IPS-NIHi7 (cell line): ENCODE measurements around the gene ITGB1BP1.

Experiments
- DNase-seq: peaks from one replicate; pipeline ENCODE4 v3.0.0; 2012; ENCODE audit warnings: mixed read lengths; ENCODE audit errors: extremely low spot score

Gene ITGB1BP1

DNA sequence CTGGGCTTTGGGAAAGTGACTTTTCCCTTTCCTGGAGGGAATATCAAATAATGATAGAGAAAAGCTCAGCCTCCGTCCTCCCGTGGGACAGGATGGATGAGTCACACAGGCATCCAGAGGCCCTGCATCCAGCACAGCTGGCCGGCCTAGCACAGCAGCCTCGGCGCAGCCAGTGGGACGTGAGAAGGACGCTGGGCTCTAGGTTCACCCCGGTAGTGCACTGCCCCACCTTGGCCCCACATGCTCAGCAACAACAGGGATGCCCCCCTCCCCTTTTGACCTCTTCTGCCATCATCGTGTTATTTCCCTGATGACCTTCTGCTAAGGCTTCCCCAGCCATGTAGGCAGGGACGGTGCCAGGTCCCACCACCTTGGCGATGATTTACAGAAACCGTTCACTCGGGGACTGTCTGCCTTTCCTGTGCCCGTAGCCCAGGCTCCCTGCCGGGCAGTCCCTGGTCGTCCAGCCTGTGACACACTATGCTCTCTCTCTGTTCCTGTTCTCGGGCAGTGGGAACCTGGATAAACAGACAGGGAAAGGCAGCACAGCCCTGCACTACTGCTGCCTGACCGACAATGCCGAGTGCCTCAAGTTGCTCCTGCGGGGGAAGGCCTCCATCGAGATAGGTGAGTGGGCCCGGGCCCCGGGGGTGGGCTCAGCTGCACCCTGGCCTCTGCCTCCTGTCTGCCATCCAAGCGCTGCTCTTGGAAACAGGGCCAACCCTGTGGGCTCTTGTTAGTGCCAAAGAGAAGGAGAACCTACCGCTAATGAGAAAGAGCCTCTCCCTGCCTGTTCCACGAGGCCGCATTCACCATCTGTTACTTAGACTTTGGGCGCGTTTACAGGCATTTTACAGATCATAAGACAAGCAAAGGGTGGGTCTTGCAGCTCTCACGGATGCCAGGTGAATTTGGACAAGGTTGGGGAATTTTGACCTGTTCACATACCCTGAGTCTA, 44.6 kb downstream of the ITGB1BP1 start:
- DNase-seq: peak; percentile 49

DNA sequence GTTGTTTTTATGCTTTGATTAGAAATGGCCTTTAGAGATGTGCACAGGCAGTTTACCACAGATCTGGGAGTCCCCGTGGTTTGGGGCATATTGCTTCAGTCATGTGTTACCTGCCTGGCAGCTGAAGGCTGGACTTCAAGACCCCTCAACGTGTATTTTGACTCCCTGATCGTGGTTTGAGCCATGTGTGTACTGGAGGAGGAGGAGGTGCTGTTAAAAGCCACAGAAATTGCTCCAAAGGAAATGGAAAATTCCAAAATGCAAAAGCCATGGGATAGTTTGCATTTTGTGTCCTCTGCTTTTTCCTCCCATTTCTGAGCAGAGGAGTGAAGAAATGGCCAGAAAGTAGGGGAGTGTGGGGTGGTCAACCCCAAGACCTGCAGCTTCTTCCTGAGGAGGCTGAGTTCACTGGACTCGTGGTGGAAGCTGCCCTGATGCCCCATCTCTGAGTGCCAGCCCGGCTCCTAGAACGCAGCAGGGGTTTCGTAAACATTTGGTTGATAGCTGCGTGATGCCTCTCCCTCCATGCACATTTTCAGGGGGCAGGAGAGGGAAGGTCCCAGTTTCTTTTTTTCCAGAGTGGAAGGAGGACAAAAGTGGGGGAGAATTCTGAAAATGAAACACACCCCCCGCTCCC, 45.7 kb downstream of the ITGB1BP1 start:
- no peak for DNase-seq

DNA sequence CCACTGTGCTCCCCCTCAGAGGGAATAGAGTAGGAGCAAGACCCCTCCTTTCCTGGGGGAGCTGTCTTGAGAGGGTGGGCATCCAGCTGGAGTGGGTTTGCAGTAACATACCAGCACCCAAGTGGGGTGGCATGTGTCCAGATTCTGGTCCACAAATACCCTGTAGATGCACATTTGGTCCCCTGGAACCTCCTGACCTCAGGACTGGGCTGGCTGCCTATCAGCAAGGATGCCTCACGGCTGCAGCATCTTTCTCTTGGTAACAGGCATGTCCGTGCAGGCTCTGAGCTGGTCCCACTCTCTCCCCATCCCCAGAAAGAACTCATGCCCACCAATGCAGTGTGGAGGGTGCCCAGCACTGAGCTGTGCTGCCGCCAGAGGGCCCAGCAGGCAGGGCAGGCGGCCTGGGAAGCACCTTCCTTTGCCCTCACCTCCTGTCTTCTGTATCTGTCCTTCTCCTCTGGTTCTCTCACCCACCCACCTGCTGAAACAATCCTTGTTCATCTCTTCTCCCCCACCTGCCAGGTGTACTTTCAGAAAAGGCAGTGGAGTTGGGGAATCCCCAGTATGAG, 47.4 kb downstream of the ITGB1BP1 start:
- DNase-seq: no peak

DNA sequence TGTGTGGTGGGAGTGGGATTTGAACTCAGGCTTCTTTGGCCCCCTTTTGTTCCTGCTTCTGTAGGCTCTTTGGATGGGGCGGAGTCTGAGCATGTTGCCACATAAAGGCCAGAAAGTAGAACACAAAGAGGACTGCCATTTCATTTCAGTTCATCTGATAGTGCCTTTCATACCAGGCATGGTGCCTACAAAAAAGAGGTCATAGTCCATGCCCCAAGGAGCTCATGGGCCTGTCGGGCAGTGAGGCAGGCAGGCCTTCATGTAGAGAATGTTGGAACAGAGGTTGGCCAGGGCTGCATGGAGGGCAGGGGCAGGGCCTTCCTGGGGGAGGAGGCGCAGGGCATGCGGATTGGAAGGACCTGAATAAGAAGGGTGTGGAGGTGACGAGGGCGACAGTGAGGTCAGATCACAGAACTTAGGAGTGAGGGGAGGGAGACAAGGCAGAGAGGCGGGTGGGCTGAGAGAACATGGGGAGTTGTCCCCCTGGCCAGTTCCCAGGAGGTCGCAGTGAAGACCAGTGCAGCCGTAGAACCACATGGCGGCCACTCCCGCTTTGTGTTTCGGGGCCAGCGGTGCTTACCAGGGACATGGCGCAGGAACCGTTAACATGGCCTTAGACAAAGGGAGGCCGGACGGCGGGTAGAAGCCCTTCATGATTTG, 49.1 kb downstream of the ITGB1BP1 start:
- DNase-seq: no peak

DNA sequence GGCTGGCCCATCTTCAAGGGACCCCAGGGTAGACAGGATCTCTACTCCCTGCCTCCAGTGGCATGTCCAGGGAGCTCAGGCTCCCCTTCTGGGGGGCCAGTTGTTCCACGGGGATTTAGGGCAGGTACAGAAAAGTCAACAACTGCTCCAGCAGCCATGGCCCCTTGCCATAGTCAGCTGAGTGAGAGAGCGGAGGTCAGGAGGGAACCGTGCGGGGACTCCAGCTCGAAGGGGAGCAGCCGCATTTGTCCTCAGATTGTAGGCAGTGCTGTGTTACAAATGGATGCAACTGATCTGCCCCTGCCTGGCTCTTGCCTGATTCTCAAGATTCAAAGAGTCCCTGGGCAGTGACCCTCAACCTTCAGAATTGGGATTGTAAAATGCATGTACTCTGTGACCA, 49.9 kb downstream of the ITGB1BP1 start:
- DNase-seq: no peak

DNA sequence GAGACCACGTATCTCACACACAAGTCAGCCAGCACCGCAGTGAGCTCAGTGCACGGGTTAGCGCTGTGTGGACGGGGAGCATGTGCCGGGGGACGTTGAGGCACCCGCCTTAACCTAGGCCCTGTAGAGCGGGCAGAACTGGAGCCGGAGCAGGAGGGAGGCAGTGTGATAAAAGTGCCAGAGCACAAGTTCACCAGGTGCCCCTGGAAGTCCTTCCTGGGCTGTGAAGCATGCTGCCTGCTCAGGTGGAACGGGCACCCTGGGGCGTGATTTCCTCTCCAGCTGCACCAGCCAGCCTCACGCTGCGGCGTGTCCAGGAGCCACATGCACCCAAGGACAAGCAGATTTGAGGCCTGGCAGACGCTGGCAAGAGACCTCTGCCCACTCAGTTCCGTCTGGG, 50.3 kb downstream of the ITGB1BP1 start:
- no peak for DNase-seq

DNA sequence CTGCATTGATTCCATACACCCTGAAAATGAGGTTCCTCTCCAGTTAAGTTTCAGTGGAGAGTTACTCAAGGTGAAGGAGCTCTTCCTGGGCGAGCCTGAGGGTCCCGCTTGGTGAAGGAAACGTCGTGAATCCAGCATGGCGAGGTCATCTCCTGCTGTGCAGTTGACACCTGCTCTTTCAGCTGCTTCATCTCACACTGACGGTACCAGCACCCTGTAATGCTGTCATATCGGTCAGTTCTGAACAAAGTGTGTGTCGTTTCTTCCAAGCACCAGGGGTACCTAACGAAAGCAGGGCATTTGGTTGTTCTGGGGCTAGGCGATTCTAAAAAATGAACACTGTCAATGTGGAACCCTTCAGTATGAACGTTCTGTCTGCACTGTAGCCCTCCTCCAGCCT, 52.6 kb downstream of the ITGB1BP1 start:
- no peak for DNase-seq

DNA sequence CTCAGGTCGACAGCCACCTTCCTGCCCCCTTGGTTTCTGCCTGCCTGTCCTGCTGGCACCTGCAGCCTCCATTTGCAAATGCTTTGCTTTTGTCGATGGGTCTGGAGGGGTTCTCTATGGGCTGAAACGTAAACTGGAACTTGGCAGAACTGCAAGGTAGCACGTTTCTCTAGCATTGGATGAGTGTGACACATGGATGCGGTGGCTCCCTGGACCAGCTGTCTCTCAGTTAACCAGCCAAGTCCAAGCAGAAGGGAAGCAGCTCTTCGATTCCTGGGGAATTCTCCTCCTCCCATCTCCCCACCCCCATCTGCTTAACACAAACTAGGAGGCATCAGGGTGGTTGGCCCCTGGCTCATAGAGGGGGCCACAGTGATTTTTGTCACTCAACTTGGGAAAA, 57.3 kb downstream of the ITGB1BP1 start:
- no peak for DNase-seq

DNA sequence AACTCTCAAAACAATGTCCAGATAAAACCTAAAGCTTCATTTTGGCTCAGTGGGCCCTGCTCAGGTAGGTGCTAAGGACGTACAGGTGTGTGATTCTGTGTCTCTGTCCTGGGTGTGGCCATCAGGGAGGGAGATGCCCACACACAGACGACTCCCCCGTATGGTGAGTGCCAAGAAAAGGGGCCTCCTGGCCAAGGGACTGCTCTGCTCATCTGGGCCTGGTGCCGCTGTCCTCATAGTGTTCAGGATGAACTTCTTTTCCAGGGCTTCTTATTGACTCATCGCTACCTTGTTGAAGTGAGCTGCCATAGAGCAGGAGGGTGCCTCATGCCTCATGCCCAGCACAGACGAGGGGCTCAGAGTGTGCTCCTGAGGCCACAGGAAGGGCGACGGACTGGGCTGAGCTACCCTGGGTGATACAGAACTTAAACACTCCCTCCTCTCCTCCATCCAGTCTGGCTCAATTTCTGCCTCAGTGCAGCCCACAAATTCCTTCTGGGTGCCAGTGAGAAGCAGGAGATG, 57.8 kb downstream of the ITGB1BP1 start:
- no peak for DNase-seq

DNA sequence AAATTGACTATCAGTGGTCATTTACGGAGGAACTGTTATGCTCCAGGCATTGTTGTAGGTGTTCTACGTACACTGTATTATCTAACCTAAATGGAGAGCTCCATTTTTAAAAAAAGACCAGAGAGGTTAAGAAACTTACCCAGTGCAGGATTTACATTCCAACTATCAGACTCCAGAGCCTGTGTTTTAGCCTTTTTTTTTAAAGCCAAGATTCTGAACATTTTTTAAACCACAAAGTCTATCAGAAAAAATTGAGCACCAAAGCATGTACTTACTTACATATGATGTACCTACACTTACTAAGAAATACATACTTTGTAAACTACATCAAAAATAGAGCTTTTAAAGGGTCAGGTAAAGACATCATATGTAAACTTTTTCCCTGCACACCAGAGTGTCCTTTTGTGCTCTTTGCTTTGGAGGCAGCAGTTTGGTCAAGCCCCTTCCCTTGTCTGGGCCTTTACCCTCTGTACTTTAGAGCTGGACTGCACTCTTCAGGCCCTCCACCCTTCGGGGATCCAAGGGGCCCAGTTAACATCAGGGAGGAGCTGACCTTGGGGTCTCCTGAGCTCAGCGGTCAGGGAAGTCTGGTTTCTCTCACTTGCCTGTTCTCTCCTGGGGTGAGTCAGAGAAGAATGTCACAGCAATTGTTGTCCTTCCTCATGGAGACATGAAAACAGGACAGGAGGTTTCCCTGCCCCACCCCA, 58.4 kb downstream of the ITGB1BP1 start:
- no peak for DNase-seq

DNA sequence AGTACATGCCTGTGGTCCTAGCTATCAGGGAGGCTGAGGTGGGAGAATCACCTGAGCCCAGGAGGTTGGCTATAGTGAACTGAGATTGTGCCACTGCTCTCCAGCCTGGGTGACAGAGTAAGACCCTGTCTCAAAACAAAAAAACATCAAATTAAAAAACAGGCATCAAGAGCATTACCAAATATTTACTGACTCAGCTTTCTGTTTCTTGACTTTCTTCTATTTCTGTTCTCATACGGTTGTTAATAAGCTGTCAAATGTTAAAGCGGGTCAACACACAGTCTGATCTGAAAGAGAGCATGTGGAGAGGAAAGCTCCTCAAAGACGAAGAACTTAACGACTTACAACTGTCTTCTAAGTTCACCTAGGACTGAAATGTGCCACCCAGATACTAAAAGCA, 59.0 kb downstream of the ITGB1BP1 start:
- no peak for DNase-seq

DNA sequence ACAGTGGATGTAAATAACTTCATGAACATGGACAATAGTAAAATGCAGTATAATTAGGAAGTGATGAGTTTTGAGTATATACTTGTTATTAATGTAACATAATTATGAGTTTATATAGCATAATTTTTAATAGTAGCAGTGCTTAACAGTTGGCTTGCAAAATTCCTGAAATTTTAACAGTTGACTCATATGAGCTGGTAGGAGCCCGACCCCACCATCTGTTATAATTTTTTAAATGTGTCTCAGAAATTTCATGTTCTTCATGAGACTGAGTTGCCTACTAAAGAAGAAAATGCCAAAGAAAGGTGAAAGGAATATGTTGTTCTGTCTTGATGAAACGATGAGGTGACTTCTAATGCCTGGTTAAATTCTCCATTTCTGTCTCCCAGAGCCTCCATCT, 62.6 kb downstream of the ITGB1BP1 start:
- no peak for DNase-seq

DNA sequence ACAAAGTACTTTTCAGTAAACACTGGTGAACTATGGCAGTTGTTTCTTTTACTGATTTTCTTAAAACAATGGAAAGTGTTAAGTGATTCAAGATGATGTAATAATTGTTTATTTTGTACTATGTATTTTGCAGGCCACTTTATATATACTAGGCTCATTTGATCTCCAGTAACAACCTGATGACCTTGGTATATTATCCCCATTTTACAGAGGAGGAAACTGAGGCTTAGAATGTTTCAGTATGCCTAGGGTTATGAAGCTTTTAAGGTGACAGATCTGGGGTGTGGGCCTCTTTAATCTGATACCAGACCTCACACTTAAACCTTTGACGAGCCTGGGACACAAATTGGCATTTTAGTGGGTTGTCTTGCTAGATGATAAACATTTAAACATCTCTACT, 63.2 kb downstream of the ITGB1BP1 start:
- DNase-seq: no peak

DNA sequence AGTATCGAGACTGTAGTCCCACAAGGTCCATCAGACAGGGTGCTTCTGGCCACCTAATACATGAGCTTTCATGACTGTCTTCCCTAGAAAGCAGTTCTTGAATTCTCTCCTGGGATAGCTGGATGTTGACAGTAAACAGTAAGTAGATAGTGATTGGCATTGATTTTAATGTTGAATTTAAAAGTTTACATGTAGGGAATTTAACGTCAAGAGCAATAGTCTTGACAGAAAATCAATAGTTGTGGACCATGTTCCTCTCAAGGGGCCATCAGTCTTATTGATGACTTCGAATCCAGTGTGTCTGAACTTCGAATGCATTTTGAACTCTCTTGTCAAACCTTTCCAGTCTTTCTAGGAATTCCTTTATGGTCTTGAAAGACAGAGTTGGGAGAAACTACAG, 63.9 kb downstream of the ITGB1BP1 start:
- no peak for DNase-seq

DNA sequence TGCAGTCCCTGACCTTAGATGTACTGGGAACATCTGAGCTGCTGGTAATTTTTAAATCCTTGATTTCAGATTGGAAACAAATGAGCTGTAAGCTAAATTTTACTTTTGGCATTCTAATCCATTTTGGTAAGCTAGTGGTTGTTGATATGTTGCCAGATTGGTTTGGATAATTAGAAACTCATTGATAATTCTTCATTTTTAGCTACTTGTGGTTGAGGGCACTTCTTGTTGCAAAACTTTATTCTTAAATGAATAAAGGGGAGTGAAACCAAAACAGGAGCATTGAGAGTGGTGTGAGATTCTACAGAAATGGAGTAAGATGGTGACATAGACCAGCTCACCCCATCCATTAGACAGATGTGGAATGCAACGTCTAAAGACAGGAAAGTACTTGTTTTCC, 64.5 kb downstream of the ITGB1BP1 start:
- DNase-seq: no peak

DNA sequence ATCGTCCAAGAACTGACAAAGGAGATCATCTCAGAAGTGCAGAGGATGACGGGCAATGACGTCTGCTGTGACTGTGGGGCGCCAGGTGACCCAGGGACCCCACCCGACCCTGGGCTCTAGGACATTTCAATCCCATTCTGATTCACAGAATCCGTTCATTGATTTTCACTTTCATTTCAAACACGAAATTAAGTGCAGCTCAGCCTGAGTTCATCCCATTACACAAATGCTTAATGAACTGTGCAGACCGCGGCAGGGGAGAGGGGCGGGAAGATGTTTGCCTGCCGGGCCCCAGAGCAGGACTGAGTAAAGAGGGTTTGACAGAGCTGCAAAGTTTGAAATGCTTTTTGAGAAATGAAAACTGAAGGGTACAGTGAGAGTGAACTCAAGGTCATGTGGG, 67.1 kb downstream of the ITGB1BP1 start:
- no peak for DNase-seq

DNA sequence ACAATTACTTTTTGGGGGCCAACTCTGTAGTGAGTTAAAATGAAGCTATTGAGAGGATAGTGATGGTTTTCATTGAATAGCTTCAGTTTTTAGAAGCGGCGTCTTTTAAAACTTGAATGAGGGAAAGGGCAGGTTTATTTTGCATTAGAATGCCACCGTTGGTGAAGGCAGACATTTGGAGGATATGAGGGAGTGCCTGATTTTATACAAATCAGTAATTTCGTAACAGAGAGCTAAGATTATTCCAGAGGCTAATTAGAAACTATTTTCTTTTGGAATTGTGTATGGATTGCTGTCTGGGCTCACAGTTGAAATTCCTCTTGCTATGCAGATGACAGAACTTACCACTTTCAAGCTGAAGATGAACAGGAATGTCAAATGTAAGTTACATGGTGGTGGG, 67.6 kb downstream of the ITGB1BP1 start:
- DNase-seq: no peak

DNA sequence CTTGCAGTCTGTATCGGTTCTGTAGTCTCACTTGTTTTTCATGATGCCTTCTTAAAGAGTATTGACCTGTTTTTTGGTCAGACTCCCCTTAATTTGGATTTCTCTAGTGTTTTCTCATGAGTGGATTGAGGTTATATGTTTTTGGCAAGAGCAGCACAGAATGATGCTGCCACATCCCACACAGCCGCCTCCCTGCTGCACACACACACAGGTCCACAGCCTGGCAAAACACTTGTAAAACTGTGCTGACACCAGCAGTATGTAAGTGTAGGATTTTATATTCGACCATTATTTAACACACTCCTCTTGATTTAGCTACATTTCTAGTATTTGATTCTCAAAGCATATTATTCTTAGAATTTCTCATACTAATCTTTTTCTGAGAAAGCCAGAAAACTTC, 68.1 kb downstream of the ITGB1BP1 start:
- no peak for DNase-seq

DNA sequence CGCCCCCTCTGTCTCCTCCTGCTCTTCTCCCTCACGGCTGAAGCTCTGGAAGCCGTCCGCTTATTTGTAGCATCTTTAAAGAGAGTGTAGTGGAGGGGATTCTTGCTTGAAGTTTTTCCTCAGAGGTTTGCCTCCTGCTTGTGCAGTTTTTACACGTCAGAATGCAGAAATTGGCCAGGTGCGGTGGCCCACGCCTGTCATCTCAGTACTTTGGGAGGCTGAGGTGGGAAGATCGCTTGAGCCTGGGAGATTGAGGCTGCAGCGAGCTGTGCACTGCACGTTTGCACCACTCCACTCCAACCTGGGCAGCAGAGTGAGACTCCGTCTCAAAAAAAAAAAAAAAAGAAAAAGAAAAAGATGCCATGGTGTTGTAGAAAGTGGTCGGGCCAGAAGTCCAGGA, 69.0 kb downstream of the ITGB1BP1 start:
- no peak for DNase-seq
